ENCODE data around the gene GATA5. TPM values are rescaled to one million over a fixed set of nuclear protein-coding genes. Genes with fewer than 3 reads are reported as not detected.
"Not testable (repeated sequence)": the region's sequence is repeated elsewhere in the genome, so short reads cannot be mapped to it uniquely, and the experiment has no call there.

GATA5 gene
- total RNA-seq, 1 experiment from 2014 or later: not detected

GRCh38 chr20:62505337-62506045, 29.7 kb upstream of the GATA5 start:
- DNase-seq (ENCODE audit: low read depth): no peak

GRCh38 chr20:62504323-62504722, 28.5 kb upstream of the GATA5 start:
- DNase-seq (ENCODE audit: low read depth): no peak

DNA sequence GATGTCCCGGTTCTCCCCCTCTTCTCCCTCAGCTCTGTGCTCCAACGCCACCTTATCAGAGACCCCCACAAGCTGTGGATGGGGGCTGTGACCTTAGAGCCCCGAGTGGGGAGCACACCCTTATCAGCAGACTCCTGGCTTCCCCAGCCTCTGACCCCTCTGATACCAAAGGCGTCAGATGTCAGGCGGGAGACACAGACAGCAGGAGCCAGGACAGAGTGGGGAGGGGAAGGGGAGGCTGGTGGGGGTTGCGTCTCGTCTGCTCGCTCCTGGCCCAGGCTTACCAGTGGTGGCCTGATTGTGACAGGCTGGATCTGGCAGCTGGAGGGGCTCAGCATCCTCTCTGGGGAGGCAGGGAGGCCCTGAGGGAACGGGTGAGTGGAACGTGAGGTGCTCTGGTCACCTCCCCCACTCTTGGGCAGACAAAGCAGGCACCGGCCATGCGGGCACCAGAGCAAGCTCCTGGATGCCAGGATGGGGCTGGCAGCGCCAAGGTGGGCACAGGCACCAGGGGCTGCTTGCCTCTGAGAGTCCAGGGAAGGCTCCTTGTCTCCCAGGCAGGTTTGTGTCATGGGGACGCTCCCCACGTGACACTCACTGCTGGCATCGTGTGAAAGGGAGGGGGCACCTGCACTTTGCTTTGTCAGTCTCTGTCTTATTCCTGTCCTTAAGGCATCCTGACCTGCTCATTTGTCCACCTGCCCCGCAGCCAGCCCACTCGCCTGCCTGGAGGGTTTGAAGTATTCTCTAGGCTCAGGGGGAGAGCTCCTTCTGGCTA, 27.8 kb upstream of the GATA5 start:
- DNase-seq (ENCODE audit: low read depth): no peak

GRCh38 chr20:62502496-62503095, 26.8 kb upstream of the GATA5 start:
- no peak for DNase-seq (ENCODE audit: low read depth)

DNA sequence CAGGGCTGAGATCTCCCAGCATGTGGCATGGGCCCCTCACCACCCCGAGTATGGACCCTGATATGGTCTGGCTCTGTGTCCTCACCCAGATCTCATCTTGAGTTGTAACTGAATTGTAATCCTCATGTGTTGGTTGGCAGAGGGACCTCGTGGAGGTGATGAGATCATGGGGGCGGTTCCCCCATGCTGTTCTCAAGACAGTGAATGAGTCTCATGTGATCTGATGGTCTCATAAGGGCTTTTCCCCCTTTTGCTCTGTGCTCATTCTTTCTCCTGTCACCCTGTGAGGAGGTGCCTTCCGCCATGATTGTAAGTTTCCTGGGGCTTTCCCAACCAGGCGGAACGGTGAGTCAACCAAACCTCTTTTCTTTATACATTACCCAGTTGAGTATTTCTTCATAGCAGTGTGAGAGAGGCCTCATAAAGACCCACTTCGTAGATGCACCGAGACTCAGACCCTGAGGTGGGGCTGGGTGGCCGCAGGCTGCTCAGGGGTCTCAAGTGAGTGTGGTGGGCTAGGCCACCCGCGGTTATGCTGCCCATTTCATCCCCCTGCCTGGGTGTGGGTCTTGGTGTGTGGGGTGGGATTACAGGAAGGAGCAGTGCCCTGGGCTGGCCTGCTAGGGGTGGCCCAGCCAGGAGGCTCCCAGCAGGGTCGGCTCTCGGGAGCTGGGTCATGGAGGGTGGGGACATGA, 26.2 kb upstream of the GATA5 start:
- DNase-seq (ENCODE audit: low read depth): peak; percentile 86

GRCh38 chr20:62500237-62500864, 24.6 kb upstream of the GATA5 start:
- DNase-seq (ENCODE audit: low read depth): peak; percentile 59

DNA sequence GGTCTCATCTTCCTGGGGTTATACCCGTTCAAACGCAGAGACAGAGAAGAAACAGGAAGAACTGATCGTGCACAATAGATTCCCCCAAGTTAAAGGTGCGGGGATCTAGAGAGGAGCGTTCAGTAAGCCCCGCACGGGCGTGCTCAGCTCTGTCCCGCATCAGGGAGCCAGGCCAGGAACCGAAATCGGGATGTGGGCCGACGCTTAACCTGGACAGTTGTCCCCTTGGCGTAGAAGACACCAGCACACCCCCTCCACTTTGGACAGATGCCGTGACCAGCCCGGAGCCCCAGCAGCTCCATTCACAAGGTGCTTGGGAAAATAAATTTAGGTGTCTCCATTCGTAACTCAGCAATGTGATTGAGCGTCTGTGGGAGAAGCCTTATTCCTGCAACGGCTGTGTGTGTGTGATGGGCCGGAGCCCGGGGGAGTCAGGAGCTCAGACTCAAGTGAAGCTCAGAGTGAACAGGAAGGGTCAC, 24.0 kb upstream of the GATA5 start:
- no peak for DNase-seq (ENCODE audit: low read depth)

DNA sequence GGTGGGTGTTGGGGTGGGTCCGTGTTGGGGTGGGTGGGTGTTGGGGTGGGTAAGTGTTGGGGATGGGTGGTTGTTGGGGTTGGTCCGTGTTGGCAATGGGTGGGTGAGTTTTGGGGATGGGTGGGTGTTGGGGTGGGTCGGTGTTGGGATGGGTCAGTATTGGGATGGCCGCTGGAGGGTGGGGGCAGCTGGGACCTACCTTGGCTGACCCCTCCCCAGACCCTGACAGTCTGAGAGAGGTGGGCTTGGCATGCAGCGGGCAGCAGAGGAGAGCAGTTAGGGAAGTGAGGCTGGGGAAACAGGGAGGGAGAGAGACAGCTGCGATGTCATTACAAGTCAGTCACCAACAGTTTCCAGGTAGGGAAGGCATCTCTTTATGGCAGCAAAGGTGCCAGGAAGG, 23.1 kb upstream of the GATA5 start:
- no peak for DNase-seq (ENCODE audit: low read depth)

DNA sequence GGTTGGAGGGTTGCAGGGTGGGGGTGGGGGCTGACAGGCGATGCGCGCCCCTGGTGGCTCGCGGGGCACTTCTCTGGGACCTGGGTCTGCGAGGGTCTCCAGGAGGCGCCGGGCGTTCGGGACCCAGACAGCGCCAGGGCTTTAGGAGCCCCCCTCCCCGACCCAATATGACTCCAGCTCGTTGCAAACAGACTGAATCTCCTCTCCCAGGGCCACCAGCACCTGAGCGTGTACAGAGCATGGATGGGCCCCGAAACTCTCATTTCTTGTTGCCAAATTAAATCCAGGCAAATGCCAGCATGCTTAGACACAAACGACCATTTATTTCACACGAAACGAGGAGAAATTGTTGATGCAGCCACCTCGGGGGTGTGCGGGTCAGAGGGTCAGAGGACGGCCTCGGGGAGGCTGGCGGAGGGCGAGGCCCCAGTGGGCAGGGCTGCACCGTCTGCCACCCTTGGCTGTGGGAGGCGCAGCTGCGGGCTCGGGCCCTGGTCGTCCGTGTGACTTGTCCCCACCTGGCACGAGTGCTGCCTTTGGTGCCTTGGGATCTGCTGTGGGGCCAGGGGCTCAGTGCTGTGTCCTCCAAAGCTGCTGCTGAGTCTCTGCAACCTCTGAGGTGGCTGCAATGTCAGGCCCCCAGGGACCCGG, 20.9 kb upstream of the GATA5 start:
- DNase-seq (ENCODE audit: low read depth): no peak

DNA sequence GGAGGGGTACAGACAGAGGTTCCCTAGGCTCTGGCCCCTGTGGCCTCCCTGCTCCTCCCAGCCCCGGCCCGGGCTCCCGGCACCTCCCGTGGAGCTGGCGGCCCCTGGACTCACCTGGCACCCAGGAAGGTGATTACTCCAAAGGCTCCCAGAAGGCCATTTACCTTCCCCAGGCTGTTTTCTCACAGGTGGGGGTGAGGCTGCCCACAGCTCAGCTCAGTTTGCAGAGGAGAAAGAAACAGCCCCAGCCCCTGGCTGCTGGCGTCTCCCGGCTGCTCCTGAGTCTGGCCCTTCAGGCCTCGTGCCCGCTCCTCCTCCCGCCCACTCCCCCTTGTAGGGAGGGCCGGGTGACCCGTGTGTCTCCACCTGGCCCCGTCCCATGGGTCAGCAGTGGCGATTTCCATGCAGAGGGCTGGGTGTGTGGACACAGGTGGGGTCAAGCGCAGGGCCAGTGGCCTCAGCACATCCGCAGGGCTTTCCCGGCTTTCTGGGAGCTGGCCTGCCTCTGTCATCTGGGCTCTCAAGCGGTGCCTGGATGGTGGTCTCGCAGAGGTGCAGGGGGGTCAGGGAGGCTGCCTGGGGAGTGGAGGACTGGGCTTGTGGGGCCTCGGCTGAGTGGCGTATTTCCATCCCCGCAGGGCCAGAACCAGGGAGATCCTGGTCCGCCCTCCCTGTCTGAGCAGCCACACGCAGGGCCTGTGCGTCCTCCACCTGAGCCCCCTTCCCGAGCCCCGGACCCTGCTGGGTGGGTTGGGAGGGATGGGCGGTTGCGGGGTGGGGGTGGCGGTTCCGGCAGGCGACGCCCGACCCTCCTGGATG, 20.2 kb upstream of the GATA5 start:
- no peak for DNase-seq (ENCODE audit: low read depth)

DNA sequence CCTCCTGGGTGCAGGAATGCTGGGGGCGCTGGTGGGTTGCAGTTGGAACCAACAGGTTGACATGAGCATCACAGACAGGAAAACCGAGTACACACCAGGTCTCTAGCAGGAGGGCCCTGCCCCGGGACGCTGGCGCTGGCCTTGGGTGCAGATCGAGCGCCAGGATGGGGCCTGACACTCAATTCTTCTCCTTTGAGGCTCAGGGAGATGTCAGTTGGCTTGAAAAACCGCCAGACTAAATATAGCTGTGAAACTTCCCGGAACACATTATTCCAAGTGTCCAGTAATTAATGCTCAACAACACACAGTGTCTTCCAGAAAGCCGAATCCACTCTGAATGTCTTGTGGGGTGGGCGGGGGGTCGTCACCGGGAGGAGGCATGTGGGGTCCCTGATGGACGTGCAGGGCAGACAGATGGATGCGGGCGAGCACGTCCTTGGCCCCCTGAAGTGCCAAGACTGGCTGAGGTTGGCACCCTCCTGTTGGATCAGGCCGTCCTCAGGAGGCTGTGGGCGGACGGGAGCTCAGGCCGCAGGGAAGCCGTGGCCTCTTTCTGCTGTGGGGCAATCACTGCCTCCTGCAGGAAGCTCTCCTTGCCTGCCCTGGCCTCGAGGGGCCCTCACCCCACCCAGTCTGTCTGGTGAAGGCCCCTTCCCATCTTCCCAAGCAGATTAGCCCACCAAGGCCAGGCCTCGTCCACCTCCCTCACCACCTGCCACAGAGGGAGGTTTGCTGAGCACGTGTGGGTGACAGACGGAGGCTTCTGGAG, 19.4 kb upstream of the GATA5 start:
- DNase-seq (ENCODE audit: low read depth): no peak

DNA sequence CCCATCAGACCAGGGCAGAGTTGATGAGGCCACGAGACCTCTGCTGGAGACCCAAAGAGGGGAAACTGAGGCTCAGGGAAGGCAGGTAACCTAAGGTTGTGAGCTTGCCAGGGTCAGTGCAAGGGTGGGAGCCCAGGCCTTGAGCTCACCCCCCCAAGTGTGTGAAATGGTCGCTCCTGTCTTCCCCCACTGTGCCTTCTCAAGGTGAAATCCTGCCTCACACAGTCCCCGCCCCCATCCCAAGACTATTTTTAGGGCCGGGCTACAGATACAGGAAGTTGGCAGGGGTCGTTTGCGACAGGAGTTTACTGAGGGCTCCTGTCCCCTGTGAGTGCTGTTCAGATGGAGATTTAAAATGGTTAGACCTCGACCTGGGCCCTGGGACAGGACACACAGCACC, 18.7 kb upstream of the GATA5 start:
- no peak for DNase-seq (ENCODE audit: low read depth)

DNA sequence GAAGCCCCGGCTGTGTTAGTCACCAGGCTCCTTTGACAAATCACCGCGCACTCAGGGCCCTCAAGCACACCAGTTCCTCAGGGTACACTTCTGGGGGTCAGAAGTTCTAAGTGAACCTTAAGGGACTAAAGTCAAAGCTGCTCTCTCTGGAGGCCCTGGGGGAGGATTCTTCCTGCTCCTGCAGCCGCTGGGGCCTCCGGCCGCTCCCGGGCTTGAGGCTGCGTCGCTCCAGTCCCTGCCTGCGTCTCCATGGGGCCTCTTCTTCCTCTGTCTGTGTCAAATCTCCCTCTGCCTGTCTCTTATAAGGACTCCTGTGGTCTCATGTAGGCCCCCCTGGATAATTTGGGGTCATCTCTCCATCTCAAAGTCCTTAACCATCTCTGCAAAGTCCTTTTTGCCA, 18.1 kb upstream of the GATA5 start:
- no peak for DNase-seq (ENCODE audit: low read depth)

- no peak for DNase-seq (ENCODE audit: low read depth)
Observed at GRCh38 chr20:62493253-62493885, 17.6 kb upstream of the GATA5 start.

GRCh38 chr20:62492711-62493110, 16.9 kb upstream of the GATA5 start:
- no peak for DNase-seq (ENCODE audit: low read depth)

GRCh38 chr20:62490783-62491182, 15.0 kb upstream of the GATA5 start:
- not testable (repeated sequence) for DNase-seq (ENCODE audit: low read depth)

GRCh38 chr20:62489932-62490263, 14.1 kb upstream of the GATA5 start:
- no peak for DNase-seq (ENCODE audit: low read depth)

DNA sequence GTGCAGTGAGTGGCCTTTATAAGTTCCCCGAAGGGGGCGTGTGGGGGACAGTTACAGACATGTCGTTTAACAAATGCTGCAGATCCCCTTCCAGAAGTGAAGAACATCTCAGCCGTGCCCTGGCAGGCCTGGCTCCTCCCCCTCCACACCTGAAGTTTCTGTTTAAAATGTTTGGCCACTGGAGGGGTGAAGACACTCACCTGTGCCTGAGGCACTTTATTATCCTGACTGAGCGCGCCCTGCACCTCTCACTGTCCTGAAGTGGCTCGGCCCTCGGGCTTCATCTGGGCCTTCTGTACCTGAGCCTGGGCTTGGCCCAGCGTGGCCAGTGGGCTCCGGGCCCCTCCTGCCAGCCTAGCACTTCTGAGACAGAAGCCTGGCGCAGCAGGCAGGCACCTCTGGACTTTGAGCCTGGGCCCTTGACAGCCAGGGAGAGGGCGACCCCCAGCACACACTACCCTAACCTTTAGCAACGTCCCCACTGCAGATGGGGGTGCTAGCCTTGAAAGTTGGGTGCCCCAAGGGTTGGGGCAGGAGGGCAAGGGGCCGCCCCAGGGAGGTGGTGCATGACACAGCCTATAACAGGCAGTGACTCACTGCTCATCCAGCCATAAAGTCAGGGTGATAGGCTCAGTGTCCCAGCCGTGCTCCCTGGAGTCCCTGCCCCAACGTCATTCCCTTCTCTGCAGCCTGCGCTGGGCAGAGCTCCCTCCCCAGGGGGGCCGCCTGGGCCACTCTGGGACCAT, 13.6 kb upstream of the GATA5 start:
- peak; percentile 84 for DNase-seq (ENCODE audit: low read depth)

Measured in M059J (cell line).